ENCODE data around the gene CYTH3. TPM values are rescaled to one million over a fixed set of nuclear protein-coding genes. Genes with fewer than 3 reads are reported as not detected.

The CYTH3 gene
- total and polyA plus RNA-seq, 12 donors, result 15.9 to 27.9 (median 20.5) TPM

GRCh38 chr7:6157685-6158423 lies 114.6 kb downstream of the CYTH3 start:
- H3K4me3 ChIP-seq, result no peak overlapping the region
- DNase-seq (no peak), ATAC-seq (no peak)
- H3K4me1 ChIP-seq, result peaks cover 18 to 37% (median 31%) of the 10 kb centered on the region in 9 donors
- H3K27me3 ChIP-seq, result no peaks in the 10 kb centered on the region
- intact Hi-C loops (cut with DNase I), result loop anchor here in 2 of 10 donors (5.0 kb wide), 2 partner anchors 164 to 169 kb away; no protein-coding TSS in a partner anchor
- 93 to 94% methylated on average over 28 of the region's 28 CpGs for WGBS, 2 donors
- TF ChIP-seq, protein P1, sequence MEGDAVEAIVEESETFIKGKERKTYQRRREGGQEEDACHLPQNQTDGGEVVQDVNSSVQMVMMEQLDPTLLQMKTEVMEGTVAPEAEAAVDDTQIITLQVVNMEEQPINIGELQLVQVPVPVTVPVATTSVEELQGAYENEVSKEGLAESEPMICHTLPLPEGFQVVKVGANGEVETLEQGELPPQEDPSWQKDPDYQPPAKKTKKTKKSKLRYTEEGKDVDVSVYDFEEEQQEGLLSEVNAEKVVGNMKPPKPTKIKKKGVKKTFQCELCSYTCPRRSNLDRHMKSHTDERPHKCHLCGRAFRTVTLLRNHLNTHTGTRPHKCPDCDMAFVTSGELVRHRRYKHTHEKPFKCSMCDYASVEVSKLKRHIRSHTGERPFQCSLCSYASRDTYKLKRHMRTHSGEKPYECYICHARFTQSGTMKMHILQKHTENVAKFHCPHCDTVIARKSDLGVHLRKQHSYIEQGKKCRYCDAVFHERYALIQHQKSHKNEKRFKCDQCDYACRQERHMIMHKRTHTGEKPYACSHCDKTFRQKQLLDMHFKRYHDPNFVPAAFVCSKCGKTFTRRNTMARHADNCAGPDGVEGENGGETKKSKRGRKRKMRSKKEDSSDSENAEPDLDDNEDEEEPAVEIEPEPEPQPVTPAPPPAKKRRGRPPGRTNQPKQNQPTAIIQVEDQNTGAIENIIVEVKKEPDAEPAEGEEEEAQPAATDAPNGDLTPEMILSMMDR (IDR thresholded peaks at IDR 0.05), result no peak
- no peak overlapping the region for H3K27ac ChIP-seq
- peaks cover 0 to 96% (median 53%) of the 10 kb centered on the region in 9 donors for H3K36me3 ChIP-seq
- no peaks in the 10 kb centered on the region for H3K9me3 ChIP-seq

DNA sequence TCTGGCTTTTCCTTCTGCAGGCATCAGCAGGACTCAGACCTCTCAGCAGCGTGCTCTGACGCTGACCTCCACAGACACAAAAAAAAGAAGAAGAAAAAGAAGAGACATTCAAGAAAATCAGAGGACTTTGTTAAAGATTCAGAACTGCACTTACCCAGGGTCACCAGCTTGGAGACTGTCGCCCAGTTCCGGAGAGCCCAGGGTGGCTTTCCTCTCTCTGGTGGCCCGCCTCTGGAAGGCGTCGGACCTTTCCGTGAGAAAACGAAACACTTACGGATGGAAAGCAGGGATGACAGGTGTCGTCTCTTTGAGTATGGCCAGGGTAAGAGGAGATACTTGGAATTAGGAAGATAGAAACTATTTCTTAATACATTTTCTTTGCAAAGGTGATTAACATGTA lies 115.7 kb downstream of the CYTH3 start:
- Histone ChIP-seq H3K4me3 (no peak overlapping the region), H3K27ac (no peak overlapping the region), H3K36me3 (peaks cover 0 to 97% (median 64%) of the 10 kb centered on the region in 9 donors), H3K9me3 (no peaks in the 10 kb centered on the region), H3K27me3 (no peaks in the 10 kb centered on the region), H3K4me1 (peaks cover 7 to 26% (median 20%) of the 10 kb centered on the region in 9 donors)
- intact Hi-C loops (cut with DNase I), result loop anchor here in 2 of 10 donors (5.0 kb wide), 2 partner anchors 166 to 171 kb away; no protein-coding TSS in a partner anchor
- 92 to 93% methylated on average over 11 of the region's 11 CpGs for WGBS, 2 donors
- no peak for DNase-seq
- TF ChIP-seq, protein P1 (IDR thresholded peaks at IDR 0.05), result no peak
- ATAC-seq, result no peak

GRCh38 chr7:6155596-6155995 lies 116.8 kb downstream of the CYTH3 start:
- Histone ChIP-seq H3K27ac (no peak overlapping the region), H3K9me3 (no peaks in the 10 kb centered on the region), H3K36me3 (peaks cover 0 to 97% (median 64%) of the 10 kb centered on the region in 9 donors), H3K4me3 (no peak overlapping the region), H3K27me3 (no peaks in the 10 kb centered on the region), H3K4me1 (peaks cover 0 to 15% (median 11%) of the 10 kb centered on the region in 9 donors)
- ATAC-seq, result no peak
- WGBS, 2 donors, result 95 to 97% methylated on average over 11 of the region's 11 CpGs
- no peak for DNase-seq
- TF ChIP-seq, protein P1 (IDR thresholded peaks at IDR 0.05), result no peak
- intact Hi-C loops (cut with DNase I), result loop anchor here in 2 of 10 donors (5.0 kb wide), 2 partner anchors 167 to 172 kb away; no protein-coding TSS in a partner anchor

DNA sequence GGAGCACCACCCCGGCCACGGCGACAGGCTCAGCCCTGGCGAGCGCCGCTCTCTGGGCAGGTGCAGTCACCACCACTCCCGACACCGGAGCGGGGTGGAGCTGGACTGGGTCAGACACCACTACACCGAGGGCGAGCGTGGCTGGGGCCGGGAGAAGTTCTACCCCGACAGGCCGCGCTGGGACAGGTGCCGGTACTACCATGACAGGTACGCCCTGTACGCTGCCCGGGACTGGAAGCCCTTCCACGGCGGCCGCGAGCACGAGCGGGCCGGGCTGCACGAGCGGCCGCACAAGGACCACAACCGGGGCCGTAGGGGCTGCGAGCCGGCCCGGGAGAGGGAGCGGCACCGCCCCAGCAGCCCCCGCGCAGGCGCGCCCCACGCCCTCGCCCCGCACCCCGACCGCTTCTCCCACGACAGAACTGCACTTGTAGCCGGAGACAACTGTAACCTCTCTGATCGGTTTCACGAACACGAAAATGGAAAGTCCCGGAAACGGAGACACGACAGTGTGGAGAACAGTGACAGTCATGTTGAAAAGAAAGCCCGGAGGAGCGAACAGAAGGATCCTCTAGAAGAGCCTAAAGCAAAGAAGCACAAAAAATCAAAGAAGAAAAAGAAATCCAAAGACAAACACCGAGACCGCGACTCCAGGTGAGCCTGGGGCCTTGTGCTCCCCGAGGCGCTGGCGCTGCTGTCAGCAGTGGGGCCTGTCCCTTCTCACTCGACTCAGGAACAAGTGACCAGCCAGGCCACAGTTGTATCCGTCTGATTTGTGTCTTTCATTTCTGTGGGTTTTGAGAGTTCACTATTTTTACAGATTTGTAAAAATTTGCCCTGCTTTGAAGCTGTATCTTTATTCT lies 117.7 kb downstream of the CYTH3 start:
- Histone ChIP-seq H3K27ac (no peak overlapping the region), H3K4me1 (peaks cover 0 to 7% (median 3%) of the 10 kb centered on the region in 9 donors), H3K4me3 (no peak overlapping the region), H3K9me3 (no peaks in the 10 kb centered on the region), H3K27me3 (no peaks in the 10 kb centered on the region), H3K36me3 (peaks cover 0 to 100% (median 71%) of the 10 kb centered on the region in 9 donors)
- DNase-seq (no peak), ATAC-seq (peak in 1 of 8 donors; percentile 29)
- 95 to 96% methylated on average over 64 of the region's 64 CpGs for WGBS, 2 donors
- TF ChIP-seq, protein P1 (IDR thresholded peaks at IDR 0.05), result no peak
- intact Hi-C loops (cut with DNase I), result loop anchor here in 2 of 10 donors (5.0 kb wide), 2 partner anchors 168 to 173 kb away; no protein-coding TSS in a partner anchor

Measured in heart right ventricle (tissue), 16 donors.